NOMO-1 (cell line): ENCODE measurements around the gene IQUB.
"Not testable (repeated sequence)": the region's sequence is repeated elsewhere in the genome, so short reads cannot be mapped to it uniquely, and the experiment has no call there.

Experiments used
- DNase-seq, 2 experiments: peaks; one replicate each; lab custom pipeline; 2025; ENCODE audit not compliant: unreplicated experiment in 2 of 2; lab: John Stamatoyannopoulos, UW

Gene IQUB

GRCh38 chr7:123424463-123424862, 109.9 kb downstream of the IQUB start:
- no peak for DNase-seq

DNA sequence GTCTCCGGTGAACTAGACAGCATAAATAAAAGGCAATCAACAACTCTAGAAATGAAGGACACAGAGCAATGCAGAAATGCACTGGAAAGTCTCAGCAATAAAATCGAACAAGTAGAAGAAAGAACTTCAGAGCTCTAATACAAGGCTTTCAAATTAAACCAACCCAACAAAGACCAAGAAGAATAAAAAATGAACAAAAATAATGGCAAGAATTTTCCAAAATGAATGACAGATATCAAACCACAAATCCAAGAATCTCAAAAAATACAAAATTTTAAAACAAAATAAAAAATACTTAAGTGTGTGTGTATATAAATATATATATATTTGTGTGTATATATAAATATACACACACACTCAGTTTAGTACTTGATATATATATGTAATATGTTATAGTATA, 110.8 kb downstream of the IQUB start:
- DNase-seq: no peak

GRCh38 chr7:123417580-123417979, 116.8 kb downstream of the IQUB start:
- DNase-seq: no peak

DNA sequence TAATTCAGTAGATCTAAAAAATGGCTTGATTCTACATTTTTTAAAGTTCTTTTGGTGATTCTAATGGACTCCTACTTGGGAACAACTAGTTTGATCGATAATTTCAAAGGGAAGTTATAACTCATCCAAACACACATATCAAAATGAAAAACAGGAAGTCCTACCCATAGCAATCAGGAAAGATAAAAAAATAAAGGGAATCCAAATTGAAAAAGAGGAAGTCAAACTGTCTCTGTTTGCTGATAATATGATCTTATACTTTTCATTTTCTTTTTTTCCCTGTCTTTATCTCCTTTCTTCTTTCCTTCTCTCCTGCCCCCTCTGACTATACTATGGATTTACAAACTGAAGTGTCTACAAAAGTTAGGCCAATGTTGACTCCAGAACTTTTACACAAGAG, 118.8 kb downstream of the IQUB start:
- no peak for DNase-seq

DNA sequence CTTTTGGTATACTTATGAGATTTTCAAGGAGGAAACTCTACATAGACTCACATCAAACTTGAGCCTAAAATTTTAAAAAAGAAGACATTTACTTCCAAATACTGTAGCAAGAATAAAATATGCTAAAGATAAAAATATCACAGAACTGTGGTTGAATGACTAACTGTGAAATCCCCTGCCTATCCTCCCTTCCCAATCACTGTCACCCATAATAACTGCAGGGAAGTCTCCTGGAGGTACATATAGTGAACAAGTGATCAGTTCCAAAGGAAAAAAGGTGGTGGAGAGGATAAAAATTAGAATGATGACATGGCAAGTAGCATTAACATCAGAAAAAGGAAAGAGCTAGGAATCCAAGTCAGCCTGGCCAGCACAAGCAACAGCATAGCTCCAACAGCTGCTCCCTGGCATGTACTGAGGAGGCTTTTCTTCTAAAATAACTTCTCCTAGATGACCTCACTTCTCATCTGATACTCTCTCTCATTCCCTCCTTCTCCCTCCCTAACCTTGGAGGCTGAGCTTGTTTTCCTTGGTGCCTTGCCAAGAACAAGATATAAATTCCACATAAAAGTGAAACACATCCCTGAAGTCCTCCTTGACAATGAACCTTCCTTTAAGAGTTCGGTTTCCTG, 124.0 kb downstream of the IQUB start:
- no peak for DNase-seq

- DNase-seq: not testable (repeated sequence)
Measured at GRCh38 chr7:123407951-123408350, 126.4 kb downstream of the IQUB start.
